Measurements from ENCODE around the gene MAGEF1.
A peak's percentile ranks its signal among the peaks of the same experiment; 100 is the strongest.
"Not testable (repeated sequence)": the region's sequence is repeated elsewhere in the genome, so short reads cannot be mapped to it uniquely, and the experiment has no call there.

Gene MAGEF1

GRCh38 chr3:184743248-184743647 lies 31.4 kb upstream of the MAGEF1 start:
- no peak for DNase-seq
- intact Hi-C loops (cut with DNase I), result no loop called here

- DNase-seq, result peak in 2 of 10 donors; percentile 7 to 59
- intact Hi-C loops (cut with DNase I), result no loop called here
Measured at GRCh38 chr3:184742676-184743135, 30.8 kb upstream of the MAGEF1 start.

- intact Hi-C loops (cut with DNase I), result no loop called here
- peak in 1 of 10 donors; percentile 7 for DNase-seq
Measured at GRCh38 chr3:184741798-184742675, 30.2 kb upstream of the MAGEF1 start.

- DNase-seq, result no peak
- intact Hi-C loops (cut with DNase I), result no loop called here
Measured at GRCh38 chr3:184741259-184741556, 29.3 kb upstream of the MAGEF1 start.

GRCh38 chr3:184740509-184741258 lies 28.8 kb upstream of the MAGEF1 start:
- DNase-seq, result peak in 7 of 10 donors; percentile 29 to 92 (median 63)
- intact Hi-C loops (cut with DNase I), result no loop called here

- intact Hi-C loops (cut with DNase I), result no loop called here
Measured at GRCh38 chr3:184739594-184740505, 28.0 kb upstream of the MAGEF1 start.

GRCh38 chr3:184738982-184739381 lies 27.1 kb upstream of the MAGEF1 start:
- no peak for DNase-seq
- intact Hi-C loops (cut with DNase I), result no loop called here

More at GRCh38 chr3:184739594-184740505, 28.0 kb upstream of the MAGEF1 start:
- no peak for DNase-seq

- no peak for DNase-seq
- intact Hi-C loops (cut with DNase I), result no loop called here
Measured at GRCh38 chr3:184738506-184738890, 26.6 kb upstream of the MAGEF1 start.

GRCh38 chr3:184737641-184738505 lies 26.0 kb upstream of the MAGEF1 start:
- DNase-seq, result peak in 7 of 10 donors; percentile 35 to 90 (median 50)
- intact Hi-C loops (cut with DNase I), result no loop called here

- intact Hi-C loops (cut with DNase I), result no loop called here
- no peak for DNase-seq
Measured at GRCh38 chr3:184737063-184737462, 25.2 kb upstream of the MAGEF1 start.

GRCh38 chr3:184734903-184735701 lies 23.2 kb upstream of the MAGEF1 start:
- intact Hi-C loops (cut with DNase I), result no loop called here
- no peak for DNase-seq

- no peak for DNase-seq
Measured at GRCh38 chr3:184733971-184734608, 22.2 kb upstream of the MAGEF1 start.

GRCh38 chr3:184733181-184733580 lies 21.3 kb upstream of the MAGEF1 start:
- intact Hi-C loops (cut with DNase I), result no loop called here
- DNase-seq, result no peak

More at GRCh38 chr3:184733971-184734608, 22.2 kb upstream of the MAGEF1 start:
- intact Hi-C loops (cut with DNase I), result no loop called here

- intact Hi-C loops (cut with DNase I), result no loop called here
- no peak for DNase-seq
Measured at GRCh38 chr3:184731786-184732537, 20.1 kb upstream of the MAGEF1 start.

- no peak for DNase-seq
- intact Hi-C loops (cut with DNase I), result no loop called here
Measured at GRCh38 chr3:184730924-184731323, 19.1 kb upstream of the MAGEF1 start.

GRCh38 chr3:184729154-184729553 lies 17.3 kb upstream of the MAGEF1 start:
- intact Hi-C loops (cut with DNase I); DNase-seq: not testable (repeated sequence)

- no peak for DNase-seq
- intact Hi-C loops (cut with DNase I), result no loop called here
Measured at GRCh38 chr3:184728010-184728527, 16.2 kb upstream of the MAGEF1 start.

All from posterior cingulate gyrus (tissue), 11 donors.